ENCODE results near the gene APPBP2.
A peak's percentile ranks its signal among the peaks of the same experiment; 100 is the strongest.
"Not testable (repeated sequence)": the region's sequence is repeated elsewhere in the genome, so short reads cannot be mapped to it uniquely, and the experiment has no call there.

The APPBP2 gene, protein sequence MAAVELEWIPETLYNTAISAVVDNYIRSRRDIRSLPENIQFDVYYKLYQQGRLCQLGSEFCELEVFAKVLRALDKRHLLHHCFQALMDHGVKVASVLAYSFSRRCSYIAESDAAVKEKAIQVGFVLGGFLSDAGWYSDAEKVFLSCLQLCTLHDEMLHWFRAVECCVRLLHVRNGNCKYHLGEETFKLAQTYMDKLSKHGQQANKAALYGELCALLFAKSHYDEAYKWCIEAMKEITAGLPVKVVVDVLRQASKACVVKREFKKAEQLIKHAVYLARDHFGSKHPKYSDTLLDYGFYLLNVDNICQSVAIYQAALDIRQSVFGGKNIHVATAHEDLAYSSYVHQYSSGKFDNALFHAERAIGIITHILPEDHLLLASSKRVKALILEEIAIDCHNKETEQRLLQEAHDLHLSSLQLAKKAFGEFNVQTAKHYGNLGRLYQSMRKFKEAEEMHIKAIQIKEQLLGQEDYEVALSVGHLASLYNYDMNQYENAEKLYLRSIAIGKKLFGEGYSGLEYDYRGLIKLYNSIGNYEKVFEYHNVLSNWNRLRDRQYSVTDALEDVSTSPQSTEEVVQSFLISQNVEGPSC

DNA sequence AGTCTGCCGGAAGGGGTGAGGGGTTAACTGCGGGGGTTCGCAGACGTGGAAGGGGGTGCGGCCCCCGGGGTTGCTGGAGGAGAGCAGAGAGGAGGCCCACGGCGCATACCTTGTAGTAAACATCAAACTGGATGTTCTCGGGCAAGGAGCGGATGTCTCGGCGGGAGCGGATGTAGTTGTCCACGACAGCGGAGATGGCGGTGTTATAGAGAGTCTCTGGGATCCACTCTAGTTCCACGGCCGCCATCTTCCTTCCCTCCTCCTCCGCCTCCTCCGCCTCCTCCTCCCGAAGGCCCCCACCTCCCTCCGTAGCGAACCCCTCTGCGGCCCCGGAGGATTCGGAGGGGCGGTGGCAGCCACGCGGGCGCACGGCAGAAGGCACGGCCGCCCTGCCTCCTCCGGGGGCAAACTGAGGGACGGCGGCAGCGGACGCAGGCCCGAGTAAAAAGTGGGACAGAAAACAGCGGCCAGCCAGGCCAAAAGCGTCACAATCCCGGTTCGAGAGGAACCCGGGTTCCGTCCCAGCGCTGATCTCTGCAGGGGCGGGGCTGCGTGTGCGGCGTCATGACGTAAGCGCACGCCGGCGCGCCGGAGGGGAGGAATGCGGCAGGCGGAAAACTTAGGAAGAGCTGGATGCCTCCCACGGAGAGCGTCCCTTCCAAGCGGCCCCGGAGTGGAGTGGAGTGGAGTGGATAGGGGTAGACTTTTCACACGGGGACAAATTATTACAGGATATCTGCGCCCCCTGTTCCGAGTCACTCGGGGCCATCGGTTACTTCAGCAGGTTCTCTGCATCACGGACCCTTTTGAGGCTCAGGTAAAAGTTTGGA, at the start of gene APPBP2:
TSS of gene APPBP2 (minus strand) at position 558 of the 830 bp plus-strand sequence. CDS start at position 247, 311 bp downstream.
- DNase-seq (ENCODE audit: low read depth) = peak; percentile 83

DNA sequence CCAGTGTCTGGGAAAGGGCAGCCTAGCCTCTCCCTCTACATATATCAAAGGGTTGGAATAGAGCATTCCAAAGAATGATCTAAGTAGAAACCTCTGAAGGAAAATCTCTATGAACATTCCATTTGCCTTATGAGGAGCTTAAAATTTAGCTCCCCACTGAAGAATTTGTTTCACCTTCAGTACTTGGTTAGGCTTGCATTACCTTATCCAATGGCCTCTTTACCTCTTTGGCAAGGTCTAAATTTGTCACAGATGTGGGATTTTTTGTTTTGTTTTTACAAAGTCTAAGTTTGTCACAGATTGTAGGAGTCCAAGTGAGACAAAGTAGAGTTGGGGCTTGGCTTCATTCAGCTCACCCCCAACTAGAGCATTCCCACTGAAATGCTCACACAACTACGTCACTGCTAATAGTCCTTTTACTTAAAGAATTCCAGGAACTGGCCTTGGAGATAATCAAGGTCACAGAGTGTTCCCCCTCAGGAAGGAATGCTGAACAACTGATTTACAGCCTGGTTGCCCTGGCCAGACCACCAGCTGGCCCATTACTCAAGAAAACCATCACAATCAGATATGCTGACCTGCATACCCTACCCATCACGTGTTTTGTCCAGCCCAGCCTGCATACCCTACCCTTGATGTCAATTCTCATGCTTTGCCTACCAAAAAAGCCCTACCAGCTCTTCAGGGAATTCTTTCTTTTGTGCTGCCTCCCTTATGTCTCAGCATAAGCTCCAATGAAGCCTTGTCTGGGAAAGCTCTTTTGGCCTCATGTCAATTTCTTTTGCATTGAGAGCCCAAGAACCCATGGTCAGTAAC, 47.4 kb upstream of the APPBP2 start:
- peak; percentile 100 for DNase-seq (ENCODE audit: low read depth)

DNA sequence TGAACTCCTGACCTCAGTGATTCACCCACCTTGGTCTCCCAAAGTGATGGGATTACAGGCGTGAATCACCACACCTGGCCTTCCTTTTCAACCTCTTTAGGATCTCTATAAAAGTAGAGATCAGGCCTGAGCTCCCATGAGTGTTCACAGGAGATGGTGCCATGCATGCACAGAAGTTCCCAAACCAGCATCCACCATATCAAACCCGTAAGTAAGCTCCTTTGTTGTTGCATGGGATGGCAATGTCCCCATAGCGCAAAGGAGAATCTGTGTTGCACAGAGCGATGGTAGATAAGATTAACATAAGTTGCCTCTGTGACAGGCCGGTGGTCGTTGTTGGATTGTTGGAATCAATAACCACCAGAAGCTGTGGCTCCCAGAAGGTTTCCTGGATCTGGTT, 39.2 kb upstream of the APPBP2 start:
- no peak for DNase-seq (ENCODE audit: low read depth)

DNA sequence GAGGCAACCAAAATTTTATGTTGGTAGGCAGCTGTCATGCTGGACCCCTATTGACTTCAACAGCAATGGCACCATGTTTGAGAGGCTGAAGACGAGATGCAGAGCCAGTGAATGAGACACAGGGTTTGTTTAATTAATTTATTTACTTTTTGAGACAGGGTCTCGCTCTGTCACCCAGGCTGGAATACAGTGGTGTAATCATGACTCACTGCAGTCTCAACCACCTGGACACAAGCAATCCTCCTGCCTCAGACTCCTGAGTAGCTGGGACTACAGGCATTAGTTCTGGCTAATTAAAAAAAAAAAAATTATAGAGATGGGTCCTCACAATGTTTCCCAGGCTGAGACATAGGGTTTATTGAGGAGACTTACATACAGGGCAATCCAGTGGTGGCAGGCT, 37.7 kb upstream of the APPBP2 start:
- no peak for DNase-seq (ENCODE audit: low read depth)

DNA sequence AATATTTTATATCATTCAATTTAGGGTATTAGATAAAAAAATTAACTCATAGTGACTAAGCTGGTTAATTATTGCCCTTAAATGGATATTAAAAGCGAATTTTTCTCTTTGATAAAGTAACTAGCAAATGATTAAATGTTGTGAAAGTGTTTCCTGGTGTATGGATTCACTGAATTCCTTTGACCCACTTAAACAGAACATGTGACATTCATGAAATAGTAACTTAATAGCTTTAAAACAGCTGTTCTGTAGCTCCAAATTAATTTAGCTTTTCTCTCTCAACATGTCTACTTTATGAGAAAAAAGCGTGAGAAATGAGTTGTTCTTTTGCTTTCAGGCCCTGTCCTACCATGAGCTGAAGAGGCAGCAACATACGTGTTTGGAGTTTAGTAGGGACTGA, 36.4 kb upstream of the APPBP2 start:
- no peak for DNase-seq (ENCODE audit: low read depth)

DNA sequence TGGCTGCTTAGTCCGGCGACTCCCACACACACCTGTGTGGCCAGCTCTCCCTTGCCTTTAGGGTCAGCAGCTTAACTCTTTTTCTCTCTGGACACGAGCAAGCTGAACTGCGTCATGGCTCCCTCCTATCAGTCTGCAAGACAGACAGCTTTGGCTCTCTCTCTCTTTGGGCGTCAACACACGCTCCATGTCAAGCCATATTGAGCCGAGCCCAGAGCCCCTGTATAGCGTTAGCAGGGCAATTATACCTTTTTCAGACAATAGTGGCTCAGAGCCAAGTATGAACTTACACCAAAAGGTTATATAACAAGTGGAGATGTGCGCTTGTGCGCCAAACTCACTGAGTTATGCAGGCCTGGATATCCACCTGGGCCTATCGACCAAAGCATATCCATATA, 34.8 kb upstream of the APPBP2 start:
- DNase-seq (ENCODE audit: low read depth) = no peak

DNA sequence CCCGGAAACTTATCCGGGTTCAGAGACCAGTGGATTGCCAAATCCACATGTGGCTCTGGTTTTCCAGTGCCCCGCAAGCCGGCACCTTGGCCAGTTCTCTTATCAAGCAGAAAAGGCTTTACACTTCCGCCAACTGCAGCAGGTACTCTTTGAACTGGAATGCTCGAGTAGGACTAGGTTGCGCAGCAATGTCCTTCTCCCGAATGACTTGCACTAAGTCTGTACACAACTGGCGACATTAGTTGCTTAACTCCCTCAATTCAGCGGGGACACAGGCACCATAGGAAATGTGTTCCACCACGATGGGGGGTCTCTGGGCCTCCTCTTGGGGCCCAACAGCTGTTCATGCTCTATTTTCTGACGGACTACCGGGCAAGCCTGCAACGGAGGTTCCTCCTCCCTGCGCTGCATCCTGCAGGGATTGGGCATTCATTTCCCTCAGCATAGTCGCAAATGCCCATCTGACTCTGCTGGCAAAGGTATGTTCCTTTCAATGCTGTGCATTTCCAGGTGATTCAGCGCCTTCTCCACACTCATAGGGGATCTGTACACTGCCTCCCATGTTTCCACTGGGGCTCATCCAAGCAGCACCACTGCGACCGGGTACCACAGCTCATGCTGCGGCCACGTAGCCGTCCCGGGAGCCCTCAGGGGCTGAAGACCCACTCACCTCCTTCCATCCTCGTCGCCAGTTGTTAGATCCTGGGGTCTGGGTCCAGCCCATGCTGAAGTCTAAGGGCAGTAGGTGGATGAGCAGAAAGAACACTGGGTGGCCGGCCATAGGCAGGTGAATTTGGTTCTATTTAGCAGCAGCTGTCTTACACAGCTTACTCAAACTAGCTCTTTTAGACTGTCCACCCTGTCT, 34.2 kb upstream of the APPBP2 start:
- DNase-seq (ENCODE audit: low read depth) = no peak

DNA sequence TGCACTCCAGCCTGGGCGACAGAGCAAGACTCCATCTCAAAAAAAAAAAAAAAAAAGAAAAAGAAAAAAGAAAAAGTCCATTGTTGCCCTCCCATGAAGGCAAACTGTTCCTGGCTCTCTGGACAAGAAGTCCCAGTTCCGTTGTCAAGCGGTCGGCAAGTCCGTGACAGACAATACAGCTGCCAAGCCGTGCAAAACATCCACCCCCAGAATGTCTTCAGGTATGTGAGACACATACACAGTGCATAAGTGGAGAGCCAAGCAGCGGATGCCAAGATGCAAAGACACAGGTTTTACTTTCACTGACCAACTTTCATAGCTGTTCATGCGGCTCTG, 33.6 kb upstream of the APPBP2 start:
- DNase-seq (ENCODE audit: low read depth) = no peak

DNA sequence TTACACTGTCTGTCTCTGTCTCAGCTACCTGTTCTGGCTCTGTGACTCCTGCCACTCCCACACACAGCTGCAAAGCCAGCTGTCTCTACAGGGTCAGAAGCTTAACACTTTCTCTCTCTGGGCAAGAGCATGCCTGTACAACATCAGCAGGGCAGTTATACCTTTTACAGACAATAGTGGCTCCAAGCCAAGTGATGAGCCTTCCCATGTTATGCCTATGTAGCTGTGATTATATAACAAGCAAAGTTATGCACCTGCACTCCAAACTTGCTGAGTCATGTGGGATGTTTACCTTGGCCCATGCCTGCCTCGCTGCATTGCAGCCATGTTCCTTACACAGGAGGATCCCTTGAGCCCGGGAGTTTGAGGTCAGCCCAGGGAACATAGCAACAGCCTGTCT, 31.8 kb upstream of the APPBP2 start:
- DNase-seq (ENCODE audit: low read depth) = no peak

DNA sequence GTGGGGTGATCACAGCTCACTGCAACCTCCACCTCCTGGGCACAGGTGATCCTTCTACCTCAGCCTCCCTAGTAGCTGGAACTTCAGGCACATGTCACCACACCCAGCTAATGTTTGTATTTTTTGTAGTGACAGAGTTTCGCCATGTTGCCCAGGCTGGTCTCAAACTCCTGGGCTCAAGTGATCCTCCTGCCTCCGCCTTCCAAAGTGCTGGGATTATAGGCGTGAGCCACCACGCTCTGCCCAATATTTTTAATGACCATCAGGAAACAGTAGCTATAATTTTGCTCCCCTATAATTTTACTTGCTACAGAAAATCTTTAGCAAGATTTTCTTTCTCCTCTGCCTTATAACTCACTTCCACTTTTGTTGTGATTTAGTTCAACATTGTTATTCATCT, 29.7 kb upstream of the APPBP2 start:
- no peak for DNase-seq (ENCODE audit: low read depth)

DNA sequence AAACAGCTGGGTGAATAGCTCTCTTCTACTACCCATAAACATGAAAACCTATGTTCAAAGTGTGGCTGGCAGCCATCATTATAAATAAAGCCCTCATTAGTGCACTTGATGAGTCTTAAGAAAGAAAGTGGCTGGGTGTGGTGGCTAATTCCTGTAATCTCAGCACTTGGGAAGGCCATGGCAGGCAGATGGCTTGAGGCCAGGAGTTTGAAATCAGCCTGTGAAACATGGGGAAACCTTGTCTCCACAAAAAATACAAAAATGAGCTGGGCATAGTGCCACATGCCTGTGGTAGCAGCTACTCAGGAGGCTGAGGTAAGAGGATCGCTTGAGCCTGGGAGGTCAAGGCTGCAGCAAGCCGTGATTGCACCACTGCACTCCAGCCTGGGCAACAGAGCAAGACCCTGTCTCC, 28.3 kb upstream of the APPBP2 start:
- peak; percentile 97 for DNase-seq (ENCODE audit: low read depth)

DNA sequence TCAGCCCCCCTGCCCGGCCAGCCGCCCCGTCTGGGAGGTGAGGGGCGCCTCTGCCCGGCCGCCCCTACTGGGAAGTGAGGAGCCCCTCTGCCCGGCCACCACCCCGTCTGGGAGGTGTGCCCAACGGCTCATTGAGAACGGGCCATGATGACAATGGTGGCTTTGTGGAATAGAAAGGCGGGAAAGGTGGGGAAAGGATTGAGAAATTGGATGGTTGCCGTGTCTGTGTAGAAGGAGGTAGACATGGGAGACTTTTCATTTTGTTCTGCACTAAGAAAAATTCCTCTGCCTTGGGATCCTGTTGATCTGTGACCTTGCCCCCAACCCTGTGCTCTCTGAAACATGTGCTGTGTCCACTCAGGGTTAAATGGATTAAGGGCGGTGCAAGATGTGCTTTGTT, 26.2 kb upstream of the APPBP2 start:
- not testable (repeated sequence) for DNase-seq (ENCODE audit: low read depth)

DNA sequence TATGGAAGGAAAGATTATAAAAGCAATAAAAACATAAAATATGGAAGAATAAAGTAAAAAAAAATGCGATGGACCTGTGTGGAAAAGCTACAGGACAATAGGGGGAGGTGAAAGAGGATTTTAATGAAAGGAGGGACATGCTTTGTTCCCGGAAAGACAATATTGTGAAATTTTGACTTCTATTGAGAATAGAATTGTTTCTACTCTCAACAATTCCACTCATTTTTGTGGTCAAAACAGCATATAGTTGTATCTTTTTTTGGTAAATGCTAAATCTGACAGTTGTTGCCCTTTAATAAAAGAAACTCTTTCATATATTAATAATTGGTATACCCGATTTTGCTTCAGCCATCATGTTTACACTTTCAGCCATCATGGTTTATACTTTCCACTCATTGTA, 22.9 kb upstream of the APPBP2 start:
- no peak for DNase-seq (ENCODE audit: low read depth)

DNA sequence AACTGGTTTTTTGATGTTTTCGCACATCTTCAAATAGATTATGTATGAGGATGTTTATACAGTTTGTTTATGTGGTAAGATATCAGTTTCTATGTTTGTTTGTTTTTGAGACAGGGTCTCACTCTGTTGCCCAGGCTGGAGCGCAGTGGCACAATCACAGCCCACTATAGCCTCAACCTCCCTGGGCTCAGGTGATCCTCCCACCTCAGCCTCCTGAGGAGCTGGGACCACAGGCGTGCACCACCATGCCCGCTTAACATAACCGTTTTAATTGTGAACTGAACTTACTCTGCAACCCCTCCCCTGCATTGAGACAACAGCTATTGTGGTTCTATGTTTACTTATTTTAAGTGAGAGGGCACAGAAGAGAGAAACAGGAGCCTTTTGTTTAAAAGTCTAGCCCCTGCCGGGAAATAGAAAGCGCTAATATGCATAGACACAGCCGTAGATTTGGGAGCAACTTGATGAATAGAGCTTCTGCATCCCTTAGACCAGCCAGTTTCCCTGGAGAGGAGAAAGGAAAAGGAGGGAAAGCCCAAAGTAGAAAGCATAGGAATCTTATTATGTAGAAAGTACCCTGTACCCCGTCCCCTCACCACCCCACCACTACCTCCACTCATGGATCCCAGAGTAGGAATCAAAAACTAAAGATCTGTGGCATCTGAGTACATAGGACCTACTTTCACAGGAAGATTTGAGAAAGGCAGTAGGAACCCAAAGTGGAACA, 19.6 kb upstream of the APPBP2 start:
- DNase-seq (ENCODE audit: low read depth) = no peak

DNA sequence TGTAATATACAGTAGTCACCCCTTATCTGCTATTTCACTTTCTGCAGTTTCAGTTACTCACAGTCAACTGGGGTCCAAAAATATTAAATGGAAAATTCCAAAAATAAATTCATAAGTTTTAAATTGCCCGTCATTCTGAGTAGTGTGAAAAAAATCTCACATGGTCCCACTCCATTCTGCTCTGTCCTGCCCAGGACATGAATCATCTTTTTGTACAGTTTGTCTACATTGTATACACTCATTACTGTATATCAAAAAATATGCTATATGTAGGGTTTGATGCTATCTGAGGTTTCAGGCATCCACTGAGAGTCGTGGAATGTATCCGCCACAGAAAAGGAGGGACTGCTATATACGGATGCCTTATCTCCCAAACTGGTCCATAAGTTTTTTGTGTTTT, 16.0 kb upstream of the APPBP2 start:
- no peak for DNase-seq (ENCODE audit: low read depth)

DNA sequence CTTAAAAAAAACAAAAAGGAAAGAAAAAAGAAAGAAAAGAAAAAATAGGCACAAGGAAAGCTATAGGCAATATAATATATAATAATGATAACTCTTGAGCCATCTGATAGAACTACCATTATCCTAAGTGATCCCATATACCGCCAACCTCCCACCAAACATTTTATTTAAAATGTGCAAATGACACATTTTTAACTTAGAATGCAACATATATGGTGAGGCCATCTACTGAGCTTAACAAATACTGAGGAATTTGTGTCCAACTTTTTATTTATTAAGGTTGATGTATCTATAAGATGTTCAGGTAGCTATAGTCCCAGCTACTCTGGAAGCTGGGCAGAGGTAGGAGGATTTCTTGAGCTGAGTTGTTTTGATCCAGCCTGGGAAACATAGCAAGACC, 14.4 kb upstream of the APPBP2 start:
- no peak for DNase-seq (ENCODE audit: low read depth)

DNA sequence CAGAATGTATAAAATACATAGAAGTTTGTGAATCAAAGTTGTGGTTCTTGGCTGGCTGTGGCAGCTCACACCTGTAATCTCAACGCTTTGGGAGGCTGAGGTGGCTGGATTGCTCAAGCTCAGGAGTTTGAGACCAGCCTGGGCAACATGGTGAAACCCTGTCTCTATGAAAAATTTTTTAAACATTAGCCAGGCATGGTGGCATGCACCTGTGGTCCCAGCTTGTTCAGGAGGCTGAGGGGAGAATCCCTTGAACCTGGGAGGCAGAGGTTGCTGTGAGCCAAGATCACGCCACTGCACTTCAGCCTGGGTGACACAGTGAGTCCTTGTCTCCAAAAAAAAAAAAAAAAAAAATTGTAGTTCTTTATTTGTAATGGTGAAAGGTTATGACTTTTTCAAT, 13.8 kb upstream of the APPBP2 start:
- no peak for DNase-seq (ENCODE audit: low read depth)

DNA sequence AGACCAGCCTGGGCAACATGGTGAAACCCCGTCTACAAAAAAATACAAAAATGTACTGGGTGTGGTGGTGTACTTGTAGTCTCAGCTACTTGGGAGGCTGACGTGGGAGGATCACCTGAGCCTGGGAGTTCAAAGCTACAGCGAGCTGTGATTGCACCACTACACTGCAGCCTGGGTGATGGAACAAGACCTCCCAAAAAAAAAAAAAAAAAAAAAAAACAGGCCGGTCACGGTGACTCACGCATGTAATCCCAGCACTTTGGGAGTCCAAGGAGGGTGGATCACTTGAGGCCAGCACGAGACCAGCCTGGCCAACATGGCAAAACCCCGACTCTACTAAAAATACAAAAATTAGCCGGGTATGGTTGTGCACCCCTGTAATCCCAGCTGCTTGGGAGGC, 12.7 kb upstream of the APPBP2 start:
- DNase-seq (ENCODE audit: low read depth) = peak; percentile 52

DNA sequence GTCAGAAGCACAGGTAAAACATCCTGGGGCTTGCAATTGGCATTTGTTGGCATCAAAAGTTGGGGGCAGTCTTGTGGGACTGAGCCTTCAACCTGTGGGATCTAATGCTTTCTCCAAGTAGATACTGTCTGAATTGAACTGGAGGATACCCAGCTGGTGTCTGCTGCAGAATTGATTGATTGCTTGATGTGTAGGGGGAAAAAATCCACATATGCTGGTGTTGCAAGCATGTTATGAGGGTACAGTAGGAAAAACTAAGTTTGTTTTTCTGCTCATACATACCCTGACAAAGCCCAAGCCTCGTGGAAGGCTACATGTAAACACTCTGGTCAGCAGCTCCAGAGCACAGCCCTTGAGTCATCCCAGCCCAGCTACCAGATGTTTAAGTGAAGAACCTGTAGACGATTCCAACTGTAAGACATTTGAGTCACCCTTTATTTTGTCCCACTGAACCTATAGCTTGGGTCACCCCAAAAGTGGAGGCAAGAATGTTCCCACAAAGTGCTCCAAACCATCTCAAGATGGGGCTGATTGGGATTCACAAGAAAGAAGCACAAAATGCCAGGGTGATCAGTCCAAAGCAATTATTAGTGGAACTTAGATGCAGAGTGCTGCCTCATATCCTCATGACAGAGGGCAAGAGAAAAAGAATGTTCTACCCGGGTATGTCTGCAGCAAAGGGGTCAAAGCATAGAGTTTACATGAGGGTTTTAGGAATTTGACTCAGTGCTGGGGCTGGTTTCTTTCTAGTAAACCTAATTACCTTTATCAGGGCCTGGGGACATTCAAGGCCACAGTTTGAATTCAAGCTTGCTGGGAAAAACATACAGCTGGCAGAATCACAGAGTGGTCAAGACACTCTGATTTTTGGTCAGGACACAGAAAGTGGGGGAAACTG, 9.6 kb upstream of the APPBP2 start:
- DNase-seq (ENCODE audit: low read depth) = peak; percentile 95

All from amniotic epithelial cell (primary cell).